Measurements from ENCODE around the gene TOR1AIP2.
"Not testable (repeated sequence)": the region's sequence is repeated elsewhere in the genome, so short reads cannot be mapped to it uniquely, and the experiment has no call there.

TOR1AIP2 gene

GRCh38 chr1:179807691-179808485, 69.7 kb downstream of the TOR1AIP2 start:
- no peak for DNase-seq (ENCODE audit: low read depth)

GRCh38 chr1:179807291-179807690, 70.3 kb downstream of the TOR1AIP2 start:
- no peak for DNase-seq (ENCODE audit: low read depth)

- DNase-seq (ENCODE audit: low read depth) = no peak
These were observed 71.3 kb downstream of the TOR1AIP2 start for GRCh38 chr1:179806333-179806732.

GRCh38 chr1:179805291-179806195, 72.1 kb downstream of the TOR1AIP2 start:
- no peak for DNase-seq (ENCODE audit: low read depth)

GRCh38 chr1:179804417-179804816, 73.2 kb downstream of the TOR1AIP2 start:
- DNase-seq (ENCODE audit: low read depth) = not testable (repeated sequence)

GRCh38 chr1:179803918-179804317, 73.7 kb downstream of the TOR1AIP2 start:
- DNase-seq (ENCODE audit: low read depth) = no peak

- no peak for DNase-seq (ENCODE audit: low read depth)
These were observed 74.5 kb downstream of the TOR1AIP2 start for GRCh38 chr1:179803104-179803503.

GRCh38 chr1:179800481-179800880, 77.1 kb downstream of the TOR1AIP2 start:
- DNase-seq (ENCODE audit: low read depth) = no peak

- DNase-seq (ENCODE audit: low read depth) = no peak
These were observed 78.6 kb downstream of the TOR1AIP2 start for GRCh38 chr1:179798864-179799516.

- no peak for DNase-seq (ENCODE audit: low read depth)
These were observed 79.3 kb downstream of the TOR1AIP2 start for GRCh38 chr1:179798213-179798863.

- DNase-seq (ENCODE audit: low read depth) = no peak
These were observed 82.9 kb downstream of the TOR1AIP2 start for GRCh38 chr1:179794669-179795068.

- no peak for DNase-seq (ENCODE audit: low read depth)
These were observed 83.5 kb downstream of the TOR1AIP2 start for GRCh38 chr1:179794146-179794545.

GRCh38 chr1:179793281-179793680, 84.3 kb downstream of the TOR1AIP2 start:
- no peak for DNase-seq (ENCODE audit: low read depth)

Data from T follicular helper cell (primary cell).